Measurements from ENCODE around the gene TTC3. TPM values are rescaled to one million over a fixed set of nuclear protein-coding genes. Genes with fewer than 3 reads are reported as not detected.

TTC3 gene
- total and polyA plus RNA-seq, 2 donors from 2014 or later = 22.3 to 102 TPM

DNA sequence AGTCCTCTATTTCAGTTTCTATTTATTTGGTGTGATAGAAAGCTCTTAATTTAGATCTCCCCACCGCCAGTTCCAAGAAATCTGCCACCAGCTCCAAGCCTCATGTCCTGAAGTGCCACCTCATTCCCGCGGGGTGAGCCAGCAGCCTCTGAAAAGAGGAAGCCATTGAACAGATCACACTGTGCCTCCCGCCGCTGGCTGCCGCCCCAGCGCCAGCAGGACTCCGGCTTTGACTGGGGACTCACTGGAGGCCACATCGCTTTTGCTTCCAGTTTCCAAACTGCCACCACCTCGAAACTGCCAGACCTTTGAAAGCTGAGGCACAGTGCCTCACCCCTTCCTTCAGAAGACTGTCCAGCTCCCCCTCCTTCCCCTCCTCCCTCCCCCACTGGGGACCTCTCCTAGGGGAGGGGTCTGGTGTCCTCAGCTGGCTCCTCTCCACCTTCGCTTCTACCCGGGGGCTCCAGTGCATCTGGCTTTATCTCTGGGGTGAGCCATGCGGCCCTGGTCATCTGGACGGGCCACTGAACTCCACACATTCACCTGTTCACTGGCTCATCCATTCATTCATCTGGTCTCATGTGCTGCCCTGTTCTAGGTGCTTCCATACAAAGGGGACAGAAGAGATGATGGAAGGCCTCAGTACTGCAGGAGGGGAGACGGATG lies 135.1 kb downstream of the TTC3 start:
- no peak overlapping the region for H3K9ac ChIP-seq (ENCODE audit: low read length in 3 of 3)
- peaks cover 0 to 16% (median 0%) of the 10 kb centered on the region in 3 donors for H3K4me1 ChIP-seq (ENCODE audit: control insufficient read depth in 2 of 3, insufficient read depth in 2 of 3, low read depth in 1 of 3, low read length in 3 of 3)
- FAIRE-seq (no peak), DNase-seq (peak; percentile 44 to 88 (median 54))
- intact Hi-C loops (cut with DNase I) = no loop called here
- no peaks in the 10 kb centered on the region for H3K27me3 ChIP-seq (ENCODE audit: control insufficient read depth, insufficient read depth, low read length)
- no peak overlapping the region for H3K4me3 ChIP-seq (ENCODE audit: low read length in 3 of 3)
- TF ChIP-seq, protein P1, sequence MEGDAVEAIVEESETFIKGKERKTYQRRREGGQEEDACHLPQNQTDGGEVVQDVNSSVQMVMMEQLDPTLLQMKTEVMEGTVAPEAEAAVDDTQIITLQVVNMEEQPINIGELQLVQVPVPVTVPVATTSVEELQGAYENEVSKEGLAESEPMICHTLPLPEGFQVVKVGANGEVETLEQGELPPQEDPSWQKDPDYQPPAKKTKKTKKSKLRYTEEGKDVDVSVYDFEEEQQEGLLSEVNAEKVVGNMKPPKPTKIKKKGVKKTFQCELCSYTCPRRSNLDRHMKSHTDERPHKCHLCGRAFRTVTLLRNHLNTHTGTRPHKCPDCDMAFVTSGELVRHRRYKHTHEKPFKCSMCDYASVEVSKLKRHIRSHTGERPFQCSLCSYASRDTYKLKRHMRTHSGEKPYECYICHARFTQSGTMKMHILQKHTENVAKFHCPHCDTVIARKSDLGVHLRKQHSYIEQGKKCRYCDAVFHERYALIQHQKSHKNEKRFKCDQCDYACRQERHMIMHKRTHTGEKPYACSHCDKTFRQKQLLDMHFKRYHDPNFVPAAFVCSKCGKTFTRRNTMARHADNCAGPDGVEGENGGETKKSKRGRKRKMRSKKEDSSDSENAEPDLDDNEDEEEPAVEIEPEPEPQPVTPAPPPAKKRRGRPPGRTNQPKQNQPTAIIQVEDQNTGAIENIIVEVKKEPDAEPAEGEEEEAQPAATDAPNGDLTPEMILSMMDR (IDR thresholded peaks at IDR 0.05; ENCODE audit: borderline replicate concordance, extremely low read depth, insufficient read depth) = no peak
- H3K9me3 ChIP-seq (ENCODE audit: control insufficient read depth in 2 of 3, insufficient read depth in 1 of 3, low read length in 3 of 3) = no peaks in the 10 kb centered on the region
- H3K27ac ChIP-seq (ENCODE audit: low read depth in 2 of 2, low read length in 2 of 2) = peak overlapping the region; percentile 47 to 51
- H3K36me3 ChIP-seq (ENCODE audit: control insufficient read depth in 2 of 3, insufficient read depth in 3 of 3, low read length in 3 of 3) = no peaks in the 10 kb centered on the region

DNA sequence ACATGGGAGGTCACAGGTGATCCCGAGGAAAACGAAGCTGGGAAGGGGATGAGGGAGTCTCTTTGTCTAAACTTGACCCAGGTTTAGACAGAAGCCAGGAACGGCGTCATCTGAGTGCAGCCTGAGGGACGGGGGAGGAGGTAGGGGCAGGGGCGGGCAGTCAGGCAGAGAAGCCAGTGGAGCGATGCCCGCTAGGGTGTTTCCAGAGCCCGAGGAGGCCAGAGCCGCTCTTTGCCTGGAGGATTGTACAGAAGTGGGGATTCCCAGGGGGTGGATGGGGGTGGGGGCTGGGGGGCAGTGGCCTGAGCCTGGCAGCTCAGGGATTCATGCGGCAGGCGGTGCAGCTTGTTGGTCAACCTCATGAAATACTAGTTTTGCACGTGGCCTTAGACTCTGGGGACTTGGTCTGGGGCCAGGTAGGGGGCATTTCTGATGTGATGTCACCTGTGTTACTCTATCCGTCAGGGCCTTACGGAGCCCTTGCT lies 135.7 kb downstream of the TTC3 start:
- H3K27me3 ChIP-seq (ENCODE audit: control insufficient read depth, insufficient read depth, low read length) = no peaks in the 10 kb centered on the region
- no peak overlapping the region for H3K4me3 ChIP-seq (ENCODE audit: low read length in 3 of 3)
- intact Hi-C loops (cut with DNase I) = no loop called here
- H3K9ac ChIP-seq (ENCODE audit: low read length in 3 of 3) = no peak overlapping the region
- DNase-seq (peak; percentile 88 to 92 (median 90)), FAIRE-seq (no peak)
- no peaks in the 10 kb centered on the region for H3K9me3 ChIP-seq (ENCODE audit: control insufficient read depth in 2 of 3, insufficient read depth in 1 of 3, low read length in 3 of 3)
- no peaks in the 10 kb centered on the region for H3K36me3 ChIP-seq (ENCODE audit: control insufficient read depth in 2 of 3, insufficient read depth in 3 of 3, low read length in 3 of 3)
- peak overlapping the region; percentile 47 to 51 for H3K27ac ChIP-seq (ENCODE audit: low read depth in 2 of 2, low read length in 2 of 2)
- peaks cover 0 to 16% (median 0%) of the 10 kb centered on the region in 3 donors for H3K4me1 ChIP-seq (ENCODE audit: control insufficient read depth in 2 of 3, insufficient read depth in 2 of 3, low read depth in 1 of 3, low read length in 3 of 3)
- TF ChIP-seq, protein P1 (IDR thresholded peaks at IDR 0.05; ENCODE audit: borderline replicate concordance, extremely low read depth, insufficient read depth) = no peak

DNA sequence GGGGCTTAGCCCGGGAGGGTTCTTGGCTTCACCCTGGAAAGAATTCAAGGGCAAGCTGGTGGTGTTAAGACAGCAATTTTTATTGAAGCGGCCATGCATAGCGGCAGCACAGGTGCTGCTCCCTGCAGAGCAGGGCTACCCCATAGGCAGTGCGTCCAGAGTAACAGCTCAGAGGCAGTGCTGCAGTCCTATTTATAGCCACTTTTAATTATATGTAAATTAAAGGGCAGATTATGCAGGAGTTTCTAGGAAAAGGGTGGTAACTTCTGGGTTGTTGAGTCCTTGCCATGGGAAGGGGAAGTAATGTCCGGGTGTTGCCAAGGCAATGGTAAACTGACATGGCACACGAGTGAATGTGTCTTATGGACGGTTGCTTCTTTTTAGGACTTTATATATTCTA lies 137.1 kb downstream of the TTC3 start:
- Histone ChIP-seq H3K9me3 (ENCODE audit: control insufficient read depth in 2 of 3, insufficient read depth in 1 of 3, low read length in 3 of 3) (no peaks in the 10 kb centered on the region), H3K27ac (ENCODE audit: low read depth in 2 of 2, low read length in 2 of 2) (no peak overlapping the region), H3K9ac (ENCODE audit: low read length in 3 of 3) (no peak overlapping the region), H3K4me1 (ENCODE audit: control insufficient read depth in 2 of 3, insufficient read depth in 2 of 3, low read depth in 1 of 3, low read length in 3 of 3) (peaks cover 0 to 16% (median 0%) of the 10 kb centered on the region in 3 donors), H3K36me3 (ENCODE audit: control insufficient read depth in 2 of 3, insufficient read depth in 3 of 3, low read length in 3 of 3) (no peaks in the 10 kb centered on the region), H3K27me3 (ENCODE audit: control insufficient read depth, insufficient read depth, low read length) (no peaks in the 10 kb centered on the region), H3K4me3 (ENCODE audit: low read length in 3 of 3) (no peak overlapping the region)
- DNase-seq (no peak), FAIRE-seq (no peak)
- intact Hi-C loops (cut with DNase I) = no loop called here
- TF ChIP-seq, protein P1 (IDR thresholded peaks at IDR 0.05; ENCODE audit: borderline replicate concordance, extremely low read depth, insufficient read depth) = no peak

Measured in kidney (tissue), 14 donors.